SKM-1 (cell line): Measurements from ENCODE around the gene BTD.

Experiments used
- DNase-seq: peaks from one replicate; lab custom pipeline; 2025; ENCODE audit not compliant: unreplicated experiment; lab: John Stamatoyannopoulos, UW

The BTD gene, protein sequence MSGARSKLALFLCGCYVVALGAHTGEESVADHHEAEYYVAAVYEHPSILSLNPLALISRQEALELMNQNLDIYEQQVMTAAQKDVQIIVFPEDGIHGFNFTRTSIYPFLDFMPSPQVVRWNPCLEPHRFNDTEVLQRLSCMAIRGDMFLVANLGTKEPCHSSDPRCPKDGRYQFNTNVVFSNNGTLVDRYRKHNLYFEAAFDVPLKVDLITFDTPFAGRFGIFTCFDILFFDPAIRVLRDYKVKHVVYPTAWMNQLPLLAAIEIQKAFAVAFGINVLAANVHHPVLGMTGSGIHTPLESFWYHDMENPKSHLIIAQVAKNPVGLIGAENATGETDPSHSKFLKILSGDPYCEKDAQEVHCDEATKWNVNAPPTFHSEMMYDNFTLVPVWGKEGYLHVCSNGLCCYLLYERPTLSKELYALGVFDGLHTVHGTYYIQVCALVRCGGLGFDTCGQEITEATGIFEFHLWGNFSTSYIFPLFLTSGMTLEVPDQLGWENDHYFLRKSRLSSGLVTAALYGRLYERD

DNA sequence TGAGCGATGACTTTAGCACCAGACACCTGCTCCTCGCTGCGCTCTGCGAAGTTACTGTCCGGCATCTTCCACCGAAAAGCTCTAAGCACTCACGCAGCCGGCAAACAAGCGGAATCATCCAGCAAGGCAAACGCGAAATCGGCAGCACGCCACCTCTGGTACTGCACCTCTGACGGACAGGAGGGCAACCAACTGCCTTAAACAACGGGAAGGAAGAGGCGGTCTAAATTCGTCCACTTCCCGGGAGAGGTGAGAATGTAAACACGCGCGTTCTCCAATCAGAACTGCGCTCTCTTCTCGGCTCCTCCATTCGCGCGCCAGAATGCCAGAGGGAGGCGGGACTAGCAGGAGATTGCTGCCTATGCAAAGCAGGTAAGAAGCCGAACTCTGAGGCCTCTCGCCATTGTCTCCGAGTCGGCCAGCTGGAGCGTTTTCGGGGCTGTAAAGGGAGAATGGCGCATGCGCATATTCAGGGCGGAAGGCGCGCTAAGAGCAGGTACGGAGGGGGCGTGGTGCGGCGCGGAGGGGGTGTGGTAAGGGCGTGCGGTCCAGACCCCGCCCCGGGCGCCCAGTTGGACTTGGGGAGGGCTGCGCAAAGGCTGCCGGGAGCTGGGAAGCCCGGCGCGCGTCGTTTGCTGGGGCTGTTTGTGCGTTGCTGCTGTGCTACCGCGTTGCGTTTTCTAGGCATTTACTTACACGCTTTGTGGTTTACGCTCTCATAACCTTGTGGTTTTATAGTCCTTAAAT is at the start of gene BTD, which contains the start of gene HACL1:
BTD (plus strand) TSS at position 347 of the 747 bp plus-strand sequence. CDS start 33,695 bp downstream, outside the sequence.
HACL1 (minus strand) TSS at position 171 of the 747 bp plus-strand sequence; CDS start at position 65, 106 bp downstream.
- no peak for DNase-seq

DNA sequence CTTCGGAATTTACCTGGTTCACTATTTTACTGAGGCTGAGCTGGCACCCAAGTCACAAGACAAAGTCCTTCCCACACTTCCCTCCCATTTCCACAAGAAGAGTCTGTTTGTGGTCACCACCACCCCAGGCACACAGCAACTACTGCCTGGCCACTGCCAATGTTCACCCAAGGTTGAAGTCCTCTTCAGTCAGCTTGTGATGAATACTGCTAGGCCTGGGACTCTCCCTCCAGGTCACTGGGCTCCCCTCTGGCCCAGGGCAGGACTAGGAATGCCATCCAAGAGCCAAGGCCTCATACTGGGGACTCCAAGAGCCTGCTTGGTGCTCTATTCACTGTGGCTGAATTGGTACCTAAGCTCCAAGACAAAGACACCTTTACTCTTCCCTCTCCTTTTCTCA is 49.6 kb upstream of the BTD start:
- no peak for DNase-seq

DNA sequence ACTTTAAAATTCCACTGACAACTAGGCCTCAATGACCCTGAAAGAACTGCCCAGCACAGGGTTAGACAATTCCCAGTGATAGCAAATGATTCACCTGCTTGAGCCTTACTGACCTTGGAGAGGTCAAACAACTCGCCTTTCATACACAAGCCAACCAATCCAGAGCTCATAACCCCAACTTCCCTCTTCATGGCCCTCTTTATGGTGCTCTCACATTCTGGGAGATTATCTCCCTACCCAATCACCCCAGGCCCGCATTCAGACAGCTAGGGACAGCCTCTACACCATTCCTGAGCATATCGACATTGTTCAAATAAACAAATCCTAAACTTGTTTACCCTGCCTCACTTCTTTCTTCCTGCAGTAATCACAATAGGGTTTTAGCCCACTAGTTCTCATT is 47.8 kb upstream of the BTD start:
- DNase-seq: no peak

DNA sequence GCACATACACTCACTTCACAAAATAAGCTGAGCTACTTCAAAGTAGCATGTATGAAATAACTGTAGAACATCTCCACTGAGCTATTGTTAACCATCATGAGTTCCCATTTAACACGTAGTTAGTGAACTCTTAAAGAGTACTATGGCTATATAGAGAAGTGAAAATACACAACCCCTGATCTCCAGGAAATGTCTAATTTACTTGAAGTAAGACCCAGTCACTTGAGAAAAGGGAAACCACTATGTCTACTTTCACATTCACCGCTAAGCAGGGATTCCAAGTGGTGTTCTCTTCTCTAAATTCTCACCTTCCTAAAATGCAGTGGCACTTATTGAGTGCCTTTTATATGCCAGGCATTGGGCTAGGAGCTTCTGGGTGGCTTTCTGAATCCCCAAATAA is 45.0 kb upstream of the BTD start:
- peak; percentile 73 for DNase-seq

DNA sequence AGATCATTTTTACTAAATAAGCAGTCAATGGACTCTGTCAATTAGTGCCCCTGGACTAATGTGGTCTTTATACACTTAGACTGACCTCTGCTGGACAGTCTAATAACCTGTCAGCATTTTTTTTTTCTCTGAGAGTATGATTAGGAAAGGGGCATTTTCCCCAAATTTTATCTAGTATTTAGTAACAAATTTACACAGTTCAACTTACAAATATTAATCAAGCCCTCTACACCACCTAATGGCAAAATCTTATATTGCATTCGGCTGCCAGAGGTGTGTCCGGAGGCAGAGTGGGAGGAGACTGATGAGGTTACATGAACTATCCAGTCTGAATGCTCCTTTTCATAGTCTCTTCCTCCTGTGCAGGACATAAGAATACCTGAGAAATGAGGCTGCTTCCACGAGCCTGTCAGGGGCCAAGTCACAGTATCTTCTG is 44.0 kb upstream of the BTD start:
- no peak for DNase-seq

DNA sequence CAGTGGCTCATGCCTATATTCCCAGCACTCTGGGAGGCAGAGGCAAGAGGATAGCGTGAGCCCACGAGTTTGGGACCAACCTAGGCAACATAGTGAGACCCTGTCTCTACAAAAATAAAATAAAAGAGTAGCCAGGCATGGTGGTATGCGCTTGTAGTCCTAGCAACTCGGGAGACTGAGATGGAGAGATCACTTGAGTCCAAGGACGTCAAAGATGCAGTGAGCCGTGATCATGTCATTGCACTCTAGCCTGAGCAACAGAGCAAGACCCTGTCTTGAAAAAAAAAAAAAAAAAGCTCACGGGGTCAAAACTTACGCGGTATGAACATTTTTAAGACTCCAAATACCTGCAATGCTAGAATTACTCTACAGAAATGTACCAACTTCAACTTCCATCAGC is 43.0 kb upstream of the BTD start:
- no peak for DNase-seq

DNA sequence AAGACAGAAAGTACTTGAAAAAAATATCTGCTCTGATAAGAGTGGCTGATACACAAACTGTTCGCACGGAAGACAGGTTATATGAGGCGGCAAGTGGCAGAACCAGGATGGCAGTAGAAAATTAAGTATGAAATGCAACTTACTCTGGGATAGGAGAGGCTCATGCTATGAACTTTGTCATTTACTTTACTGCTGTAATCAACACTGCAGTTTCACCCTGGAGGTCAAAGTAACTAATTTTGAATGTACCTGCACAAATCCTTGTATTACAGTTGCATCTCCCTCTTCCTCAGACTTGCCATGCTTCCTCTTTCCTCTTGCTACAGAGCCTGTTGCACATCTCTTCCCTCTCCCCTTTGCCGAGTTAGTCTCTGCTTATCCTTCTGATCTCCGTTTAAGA is 39.0 kb upstream of the BTD start:
- no peak for DNase-seq

DNA sequence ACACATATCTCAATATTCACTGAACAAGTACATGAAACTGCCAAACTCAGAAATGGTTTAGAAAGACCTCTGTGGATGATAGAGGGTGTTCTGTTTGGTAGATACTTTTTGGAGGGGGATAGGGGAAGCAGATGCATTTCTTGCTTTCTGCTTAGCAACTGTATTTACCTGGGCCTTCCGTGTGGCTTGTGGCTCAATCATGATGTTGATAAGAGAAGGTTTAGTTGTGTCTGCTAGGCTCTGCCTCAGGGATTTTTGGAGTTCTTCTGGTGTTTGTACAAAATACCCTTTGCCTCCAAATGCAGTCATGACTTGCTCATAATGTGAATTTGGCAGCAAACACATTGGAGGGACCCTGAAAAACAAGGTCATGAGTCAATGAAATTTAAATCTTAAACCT is 38.4 kb upstream of the BTD start:
- no peak for DNase-seq

DNA sequence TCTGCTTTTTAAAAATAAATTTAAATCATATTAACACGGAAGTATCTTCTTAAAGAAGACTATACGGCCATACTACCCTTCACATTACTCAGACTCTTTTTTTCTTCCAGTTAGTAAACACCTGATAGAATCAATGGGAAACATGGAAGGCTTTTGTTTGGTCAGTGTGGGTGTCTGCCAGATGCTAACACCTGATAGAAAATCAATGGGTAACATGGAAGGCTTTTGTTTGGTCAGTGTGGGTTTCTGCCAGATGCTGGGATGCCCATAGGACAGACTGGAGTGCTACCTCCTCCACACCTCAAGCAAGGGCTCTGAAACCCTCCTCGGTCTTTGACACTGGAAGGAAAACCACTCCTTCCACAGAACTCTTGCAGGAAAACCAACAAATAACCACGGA is 29.4 kb upstream of the BTD start:
- DNase-seq: no peak

DNA sequence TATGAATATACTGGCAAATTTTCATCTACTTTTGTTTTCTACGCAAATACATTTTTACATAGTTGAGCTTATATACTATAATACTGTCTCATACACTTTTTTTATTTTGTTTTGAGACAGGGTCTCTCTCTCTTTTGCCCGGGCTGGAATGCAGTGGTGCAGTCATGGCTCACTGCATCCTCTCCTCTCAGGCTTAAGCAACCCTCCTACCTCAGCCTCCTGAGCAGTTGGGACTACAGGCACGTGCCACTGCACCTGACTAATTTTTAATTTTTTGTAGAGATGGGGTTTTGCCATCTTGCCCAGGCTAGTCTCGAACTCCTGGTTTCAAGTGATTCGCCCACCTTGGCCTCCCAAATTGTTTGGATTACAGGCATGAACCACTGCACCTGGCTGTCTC is 26.1 kb upstream of the BTD start:
- DNase-seq: no peak

DNA sequence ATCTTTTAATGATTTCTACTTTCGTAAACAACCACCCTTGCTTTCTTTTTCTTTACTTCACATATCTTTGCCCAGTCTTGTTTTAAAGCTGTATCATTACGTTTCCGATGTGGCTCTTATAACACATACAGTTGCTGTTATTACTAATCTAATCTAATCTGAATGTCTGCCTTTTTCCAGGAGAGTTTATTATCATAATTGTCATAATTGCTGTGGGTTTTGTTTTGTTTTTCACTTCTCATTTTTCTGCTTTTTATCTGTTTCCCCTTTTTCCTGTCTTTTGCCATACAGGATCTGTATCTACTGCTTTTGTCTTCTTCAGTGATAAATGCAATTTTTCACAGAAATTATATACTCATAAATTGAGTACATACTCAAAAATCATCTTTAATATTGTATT is 25.1 kb upstream of the BTD start:
- DNase-seq: no peak

DNA sequence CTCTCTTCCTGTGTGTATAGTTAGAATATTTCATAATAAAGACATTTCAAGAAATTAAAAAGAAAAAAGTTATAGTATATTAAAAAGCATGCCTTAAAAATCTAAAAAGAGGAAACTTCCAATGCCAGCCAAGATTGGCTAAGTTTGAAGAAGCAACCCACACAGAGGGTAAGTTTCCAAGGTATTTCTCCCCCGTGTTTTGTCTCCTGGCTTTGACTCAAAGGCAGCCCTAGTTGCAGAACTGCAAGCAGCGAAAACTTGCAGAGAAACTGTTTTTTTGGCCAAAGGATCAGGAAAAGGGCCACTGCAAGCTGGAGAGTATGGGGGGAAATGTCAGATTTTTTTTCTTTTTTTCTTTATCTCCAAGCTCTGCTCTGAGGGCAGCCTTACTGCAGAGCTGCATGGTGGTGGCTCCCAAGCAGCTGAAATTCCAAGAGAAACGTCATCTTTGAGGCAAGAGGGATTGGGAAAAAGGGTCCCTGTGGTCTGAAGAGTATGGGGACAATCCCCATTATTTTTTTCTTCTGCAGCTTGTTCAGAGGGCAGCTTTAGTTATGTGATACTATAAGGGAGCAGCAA is 23.2 kb upstream of the BTD start:
- DNase-seq: no peak

DNA sequence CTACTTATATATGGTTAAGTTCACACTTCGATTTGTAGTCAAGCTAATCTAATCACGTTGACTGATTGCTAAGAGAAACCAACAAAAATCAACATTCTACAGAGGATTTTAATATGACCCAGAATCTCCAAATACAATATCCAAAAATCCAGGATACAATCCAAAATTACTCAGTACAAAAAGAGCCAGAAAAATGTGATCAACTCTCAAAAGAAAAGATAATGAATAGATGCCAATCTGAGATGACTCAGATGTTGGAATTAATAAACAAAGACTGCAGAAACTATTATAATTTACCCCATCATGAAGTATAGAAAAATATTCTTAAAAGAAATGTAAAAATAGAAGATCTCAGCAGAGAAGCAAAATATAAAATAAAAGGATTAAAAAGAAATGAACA is 22.5 kb upstream of the BTD start:
- DNase-seq: no peak

DNA sequence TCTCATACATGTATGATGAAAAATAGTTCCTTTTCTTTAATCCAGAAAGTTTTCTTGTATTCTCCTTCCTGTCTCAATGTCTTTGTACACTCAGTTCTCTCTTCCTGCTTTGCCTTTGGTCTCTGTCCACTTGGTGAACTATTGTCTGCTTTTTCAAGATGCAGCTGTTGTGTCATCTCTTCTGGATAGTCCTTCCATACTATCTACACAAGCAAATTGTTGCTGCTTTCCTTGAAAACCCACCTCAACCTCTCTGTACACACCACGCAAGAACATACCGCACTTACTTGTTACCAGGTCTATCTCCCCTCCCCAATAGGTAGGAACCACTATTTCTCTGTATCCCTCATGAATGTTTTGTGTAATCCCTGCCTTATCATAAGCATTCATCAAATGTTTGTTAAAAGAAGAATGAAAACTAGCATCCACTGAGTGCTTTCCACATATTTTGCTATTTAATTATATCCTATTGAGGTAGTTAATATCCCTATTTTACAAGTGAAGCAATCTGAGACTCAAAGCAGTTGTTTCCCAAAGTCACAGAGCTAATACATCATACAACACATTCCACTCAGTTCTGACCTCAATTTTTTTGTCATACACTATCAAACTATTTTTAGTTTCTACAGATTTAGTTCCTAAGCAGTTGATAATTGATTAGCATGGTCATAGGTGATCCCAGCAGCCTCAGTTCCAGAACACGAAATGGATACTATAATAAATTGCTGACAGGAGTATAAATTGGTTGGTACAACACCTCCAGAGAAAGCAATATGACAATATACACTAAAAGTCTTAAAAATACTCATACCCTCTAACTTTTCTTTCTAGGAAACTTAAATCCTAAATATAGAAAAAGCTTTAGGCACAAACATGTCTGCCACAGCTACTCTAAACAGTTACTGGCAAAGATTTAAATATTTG is 19.8 kb upstream of the BTD start:
- DNase-seq: no peak

DNA sequence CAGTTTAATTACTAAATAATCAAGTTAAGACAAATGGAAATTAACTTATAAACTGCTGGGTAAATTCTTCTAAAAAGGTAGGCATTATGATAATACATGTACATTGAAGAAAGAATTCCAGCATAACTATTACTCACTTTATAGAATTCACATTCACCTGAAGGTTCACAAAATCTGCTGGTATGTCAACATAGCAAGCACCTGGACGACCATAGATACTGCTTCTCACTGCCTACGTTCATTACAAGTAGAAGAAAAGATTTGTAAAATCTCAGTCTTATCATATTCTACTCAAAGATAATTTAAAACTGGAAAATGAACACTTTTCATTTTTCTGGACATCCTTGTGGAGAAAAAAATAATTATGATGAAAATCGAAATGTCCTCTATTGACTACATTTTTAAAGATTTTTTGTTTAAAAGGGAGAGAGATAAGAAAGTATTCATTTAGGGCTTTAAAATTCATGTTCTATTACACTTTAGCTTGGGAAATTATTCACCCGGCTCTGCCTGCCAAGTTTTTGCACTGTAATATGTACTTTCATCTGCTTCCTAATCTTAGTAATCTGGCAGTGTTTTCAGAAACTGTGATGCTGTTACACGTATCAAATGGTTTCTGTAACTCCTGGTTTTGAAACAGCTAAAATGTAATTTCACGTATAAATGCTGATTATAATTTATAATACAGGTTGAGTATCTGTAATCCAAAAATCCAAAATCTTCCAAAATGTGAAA is 16.3 kb upstream of the BTD start:
- no peak for DNase-seq

DNA sequence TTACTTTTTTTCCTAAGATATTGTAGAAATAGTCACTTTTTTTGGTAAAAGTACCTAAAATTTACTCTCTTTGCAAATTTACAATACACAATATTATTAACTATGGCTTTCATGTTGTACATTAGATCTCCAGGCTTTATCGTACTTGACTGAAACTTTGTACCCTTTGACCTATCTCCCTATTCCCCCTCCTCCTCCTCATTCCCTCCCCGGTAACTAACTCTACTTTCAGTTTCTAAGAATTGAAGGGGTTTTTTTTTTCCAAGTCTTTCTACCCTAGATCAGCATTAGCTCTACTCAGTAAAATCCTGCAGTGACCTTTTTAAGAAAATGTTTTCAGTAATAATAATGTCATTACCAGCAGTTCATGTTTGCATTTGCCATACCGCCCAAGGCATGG is 10.3 kb upstream of the BTD start:
- DNase-seq: no peak

DNA sequence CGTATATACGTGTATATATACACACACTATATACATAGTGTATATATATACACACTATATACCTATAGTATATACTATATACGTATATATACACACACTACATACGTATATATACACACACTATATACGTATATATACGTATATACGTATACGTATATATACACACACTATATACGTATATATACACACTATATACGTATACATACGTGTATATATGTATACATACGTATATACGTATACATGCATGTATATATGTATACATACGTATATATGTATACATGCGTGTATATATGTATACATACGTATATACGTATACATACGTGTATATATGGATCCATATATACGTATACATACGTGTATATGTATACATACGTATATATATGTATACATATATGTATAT is 9.6 kb upstream of the BTD start:
- no peak for DNase-seq

DNA sequence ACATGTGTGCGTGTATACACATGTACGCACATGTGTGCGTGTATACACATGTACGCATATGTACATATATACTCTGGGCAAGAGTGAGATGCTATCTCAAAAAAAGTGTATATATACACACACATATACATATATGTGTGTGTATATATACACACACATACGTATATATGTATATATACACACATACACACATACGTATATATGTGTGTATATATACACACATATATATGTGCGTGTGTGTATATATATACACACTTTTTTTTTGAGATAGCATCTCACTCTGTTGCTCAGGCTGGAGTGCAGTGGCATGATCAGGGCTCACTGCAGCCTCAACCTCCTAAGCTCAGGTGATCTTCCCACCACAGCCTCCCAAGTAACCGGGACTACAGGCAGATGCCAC is 8.6 kb upstream of the BTD start:
- no peak for DNase-seq

DNA sequence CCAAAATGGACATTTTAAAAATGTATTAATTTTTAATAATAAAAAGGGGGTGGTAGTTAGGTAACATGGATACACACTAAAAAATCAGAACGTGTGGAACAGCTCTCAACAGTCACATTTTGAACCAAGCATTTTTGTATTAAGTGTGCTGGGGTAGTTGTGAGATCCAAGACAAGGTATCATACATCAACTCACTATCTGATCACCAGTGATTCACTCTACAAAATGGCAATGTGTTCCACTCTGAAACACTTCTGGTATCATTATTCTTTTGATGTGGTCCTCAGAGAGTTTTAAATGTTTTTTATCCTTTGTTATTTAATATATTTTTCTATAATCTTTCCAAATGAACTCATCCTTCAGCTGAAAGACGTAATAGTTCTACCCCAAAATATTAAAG is 5.6 kb upstream of the BTD start:
- no peak for DNase-seq

DNA sequence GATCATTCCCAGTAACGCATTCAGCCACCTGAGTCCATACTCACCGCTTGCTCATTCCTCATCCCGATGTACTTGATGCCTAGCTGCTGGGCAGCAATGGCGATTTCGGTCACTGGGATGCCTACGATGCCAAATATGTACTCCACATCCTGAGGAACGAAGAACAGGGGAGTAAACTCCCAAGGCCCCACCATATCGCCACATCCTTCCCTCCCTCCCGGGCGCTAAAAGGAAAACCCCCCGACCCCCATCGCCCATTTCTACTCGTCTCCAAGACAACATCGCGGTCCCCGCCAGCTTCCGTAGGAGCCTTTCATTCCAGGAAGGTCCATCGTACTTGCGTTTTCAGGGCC is 523 bp upstream of the BTD start:
- no peak for DNase-seq
